HG03342 (cell line): Measurements from ENCODE around the gene PTGDS.

Experiments
- ATAC-seq: cut with Tn5 transposase; IDR thresholded peaks from one replicate; pipeline ENCODE4 v1.9.1; 2021; ENCODE audit warnings: mild to moderate bottlenecking, moderate library complexity; ENCODE audit not compliant: unreplicated experiment

The PTGDS gene

DNA sequence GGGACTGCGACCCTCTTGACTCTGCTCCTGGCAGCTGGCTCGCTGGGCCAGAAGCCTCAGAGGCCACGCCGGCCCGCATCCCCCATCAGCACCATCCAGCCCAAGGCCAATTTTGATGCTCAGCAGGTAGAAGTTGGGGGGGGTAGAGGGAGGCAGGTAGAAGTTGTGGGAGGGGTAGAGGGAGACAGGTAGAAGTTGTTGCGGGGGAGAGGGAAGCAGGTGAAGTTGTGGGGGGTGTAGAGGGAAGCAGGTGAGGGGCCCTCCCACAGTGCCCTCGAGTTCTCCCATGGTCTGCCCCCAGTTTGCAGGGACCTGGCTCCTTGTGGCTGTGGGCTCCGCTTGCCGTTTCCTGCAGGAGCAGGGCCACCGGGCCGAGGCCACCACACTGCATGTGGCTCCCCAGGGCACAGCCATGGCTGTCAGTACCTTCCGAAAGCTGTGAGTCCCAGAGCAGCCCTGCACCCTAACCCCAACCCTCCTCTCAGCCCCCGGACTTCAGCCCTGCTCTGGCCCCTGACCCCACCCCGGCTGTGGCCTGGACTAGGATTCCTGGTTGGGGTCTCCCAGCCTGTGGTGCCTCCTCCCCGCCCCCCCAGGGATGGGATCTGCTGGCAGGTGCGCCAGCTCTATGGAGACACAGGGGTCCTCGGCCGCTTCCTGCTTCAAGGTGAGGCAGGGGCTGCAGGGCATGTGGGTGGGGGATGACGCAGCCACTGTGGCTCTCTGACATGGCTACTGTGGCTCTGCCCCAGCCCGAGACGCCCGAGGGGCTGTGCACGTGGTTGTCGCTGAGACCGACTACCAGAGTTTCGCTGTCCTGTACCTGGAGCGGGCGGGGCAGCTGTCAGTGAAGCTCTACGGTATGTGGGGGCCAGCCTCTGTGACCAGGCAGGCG, 31.7 kb upstream of the PTGDS start:
- ATAC-seq = no peak

DNA sequence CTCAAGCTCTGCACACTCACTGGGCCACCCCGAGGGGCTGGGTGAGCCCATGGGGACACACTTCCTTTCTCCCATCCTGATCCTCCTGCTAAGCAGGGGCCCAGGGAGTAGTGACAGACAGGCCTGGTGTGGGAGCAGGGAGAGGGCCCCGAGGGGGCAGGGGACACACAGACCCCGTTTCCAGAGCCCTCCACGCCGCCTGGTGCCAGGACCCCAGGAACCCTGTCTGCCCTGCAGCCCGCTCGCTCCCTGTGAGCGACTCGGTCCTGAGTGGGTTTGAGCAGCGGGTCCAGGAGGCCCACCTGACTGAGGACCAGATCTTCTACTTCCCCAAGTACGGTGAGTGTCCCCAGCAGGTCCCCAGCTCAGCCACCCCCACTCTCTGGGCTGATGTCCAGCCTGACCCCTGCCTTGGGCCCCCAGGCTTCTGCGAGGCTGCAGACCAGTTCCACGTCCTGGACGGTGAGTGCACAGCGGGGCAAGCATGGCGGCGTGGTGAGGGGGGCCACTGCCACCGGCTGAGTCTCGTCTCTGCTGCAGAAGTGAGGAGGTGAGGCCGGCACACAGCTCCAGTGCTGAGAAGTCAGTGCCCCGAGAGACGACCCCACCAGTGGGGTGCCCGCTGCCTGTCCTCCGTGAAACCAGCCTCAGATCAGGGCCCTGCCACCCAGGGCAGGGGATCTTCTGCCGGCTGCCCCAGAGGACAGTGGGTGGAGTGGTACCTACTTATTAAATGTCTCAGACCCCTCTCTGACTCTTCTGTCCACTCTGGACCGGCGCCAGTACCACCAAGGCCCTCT, 30.9 kb upstream of the PTGDS start:
- no peak for ATAC-seq

DNA sequence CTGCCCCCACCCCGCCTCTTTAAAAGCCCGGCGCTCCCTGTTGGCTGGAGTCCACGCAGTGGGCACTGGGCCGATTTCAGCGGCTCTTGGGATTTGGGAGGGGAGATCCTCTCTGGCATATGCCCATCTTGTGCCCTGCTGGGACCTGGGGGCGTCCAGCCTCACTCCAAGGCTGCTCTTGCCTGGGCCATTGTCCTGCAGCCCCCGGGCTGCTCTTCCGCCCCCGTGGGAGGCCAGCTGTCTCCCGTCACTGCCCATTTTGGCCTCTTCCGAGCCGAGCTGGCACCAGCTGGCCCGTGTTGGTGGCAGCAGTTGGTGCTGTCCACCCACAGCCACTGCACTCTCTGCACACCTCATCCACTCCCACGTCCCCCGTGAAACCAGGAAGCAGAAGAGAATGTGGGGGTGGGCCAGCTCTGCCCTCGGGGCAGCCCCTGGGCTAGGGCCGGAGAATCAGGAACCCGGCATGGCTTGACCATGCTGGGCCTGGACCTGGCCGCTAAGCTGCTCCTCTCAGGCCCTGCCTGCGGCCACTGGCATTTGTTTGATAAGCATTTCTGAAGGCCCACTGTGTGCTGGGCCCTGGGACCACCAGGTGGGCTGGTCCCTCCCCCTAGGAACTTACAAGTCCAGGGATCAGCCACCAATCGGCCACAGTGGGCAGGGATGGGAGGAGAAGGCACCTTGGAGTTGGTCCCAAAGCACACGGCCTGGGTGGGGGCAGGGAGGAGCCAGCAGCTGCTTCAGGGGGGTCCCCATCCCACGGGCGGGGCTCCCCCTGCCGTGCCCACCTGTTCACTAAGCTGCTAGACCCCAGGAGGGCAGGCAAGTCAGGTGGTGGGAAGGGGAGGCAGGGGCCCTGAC, 30.0 kb upstream of the PTGDS start:
- ATAC-seq = no peak

DNA sequence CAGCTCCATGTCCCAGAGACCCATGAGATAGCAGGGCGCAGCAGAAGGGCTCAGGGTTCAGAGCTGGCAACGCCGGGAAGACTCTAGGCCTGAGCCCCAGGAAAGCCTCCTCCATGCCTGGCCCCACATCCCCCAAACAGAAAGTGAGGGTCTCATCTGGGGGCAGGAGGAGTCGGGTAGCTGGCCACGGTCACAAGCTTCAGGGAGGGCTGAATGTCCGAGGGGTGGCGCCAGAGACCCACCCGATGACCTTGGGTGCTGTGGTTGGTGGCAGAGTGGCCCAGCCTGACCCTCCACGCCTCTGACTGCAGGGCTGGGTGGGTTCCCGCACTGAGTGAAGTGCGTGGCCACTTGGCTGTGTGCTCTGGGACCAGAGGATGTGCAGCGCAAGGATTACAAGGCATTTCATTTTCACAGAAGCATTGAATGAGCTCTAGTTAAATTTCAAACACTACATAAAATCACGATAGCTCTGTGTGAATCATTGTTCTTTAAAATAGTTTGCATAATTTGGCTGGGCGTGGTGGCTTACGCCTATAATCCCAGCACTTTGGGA, 29.3 kb upstream of the PTGDS start:
- ATAC-seq = no peak

DNA sequence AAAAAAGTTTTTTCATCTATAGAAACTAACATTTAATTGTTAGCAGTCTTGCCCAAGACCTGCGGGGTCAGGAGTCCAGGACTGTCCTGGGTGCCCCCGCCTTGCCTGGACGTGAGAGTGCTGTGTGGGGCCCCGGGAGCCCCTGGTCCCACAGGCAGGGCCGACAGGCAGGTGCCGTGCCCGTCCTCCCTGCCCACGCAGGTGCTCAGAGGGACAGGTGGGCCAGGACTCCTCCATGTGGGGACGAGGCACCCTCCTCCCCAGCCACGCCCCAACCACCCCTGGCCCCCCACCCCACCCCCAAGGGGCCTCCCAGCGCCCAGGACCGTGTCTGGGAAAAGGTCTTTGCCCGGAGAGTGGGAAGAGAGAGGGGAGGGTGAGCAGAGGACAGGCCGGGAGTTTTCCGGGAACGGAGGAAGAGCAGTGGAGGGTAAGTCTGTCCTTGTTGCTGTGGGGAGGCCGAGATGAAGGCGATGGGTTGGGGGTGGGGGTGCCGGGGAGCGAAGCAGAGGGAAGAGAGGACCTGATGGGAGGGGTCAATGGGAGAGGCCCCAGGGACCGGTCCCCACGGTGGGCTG, 28.0 kb upstream of the PTGDS start:
- no peak for ATAC-seq

DNA sequence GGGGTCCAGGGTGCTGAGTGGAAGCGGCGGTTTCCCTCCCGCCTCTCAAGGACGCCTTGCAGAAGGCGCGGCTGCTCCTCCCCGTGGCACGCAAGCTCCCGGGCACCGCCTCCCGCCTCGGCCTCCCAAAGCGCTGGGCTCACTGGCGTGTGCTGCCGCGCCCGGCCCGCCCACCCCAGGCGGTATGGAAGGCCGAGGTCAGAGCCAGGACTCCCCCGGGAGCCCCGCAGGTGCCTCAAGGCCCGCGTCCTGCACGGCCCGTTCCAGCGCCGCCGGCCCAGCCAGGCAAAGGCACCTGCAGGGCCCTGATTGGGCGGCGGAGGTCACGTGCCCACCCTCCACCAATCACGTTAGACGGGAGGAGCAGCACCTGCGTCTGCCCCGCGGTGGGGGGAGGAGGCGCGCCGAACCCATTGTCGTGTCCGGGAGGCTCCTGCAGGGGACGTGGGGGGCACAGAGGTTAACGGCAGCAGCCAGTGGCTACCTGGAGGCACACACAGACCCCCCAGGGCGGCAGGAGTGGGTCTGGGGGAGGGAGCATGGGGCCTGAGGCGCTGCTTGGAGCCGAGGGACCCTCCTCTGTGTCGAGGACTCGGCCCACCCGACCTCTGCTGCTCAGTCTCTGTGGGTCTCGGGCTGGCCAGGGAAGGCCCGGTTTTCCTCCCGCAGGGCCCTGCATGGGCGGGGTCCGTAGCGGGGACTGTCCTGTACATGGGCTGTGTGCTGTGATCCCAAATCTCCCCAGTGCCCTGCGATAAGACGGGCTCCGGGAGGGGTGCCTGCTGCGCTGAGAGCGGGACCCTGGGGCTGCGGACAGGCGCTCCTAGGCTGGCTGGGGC, 27.3 kb upstream of the PTGDS start:
- ATAC-seq = peak; percentile 83

DNA sequence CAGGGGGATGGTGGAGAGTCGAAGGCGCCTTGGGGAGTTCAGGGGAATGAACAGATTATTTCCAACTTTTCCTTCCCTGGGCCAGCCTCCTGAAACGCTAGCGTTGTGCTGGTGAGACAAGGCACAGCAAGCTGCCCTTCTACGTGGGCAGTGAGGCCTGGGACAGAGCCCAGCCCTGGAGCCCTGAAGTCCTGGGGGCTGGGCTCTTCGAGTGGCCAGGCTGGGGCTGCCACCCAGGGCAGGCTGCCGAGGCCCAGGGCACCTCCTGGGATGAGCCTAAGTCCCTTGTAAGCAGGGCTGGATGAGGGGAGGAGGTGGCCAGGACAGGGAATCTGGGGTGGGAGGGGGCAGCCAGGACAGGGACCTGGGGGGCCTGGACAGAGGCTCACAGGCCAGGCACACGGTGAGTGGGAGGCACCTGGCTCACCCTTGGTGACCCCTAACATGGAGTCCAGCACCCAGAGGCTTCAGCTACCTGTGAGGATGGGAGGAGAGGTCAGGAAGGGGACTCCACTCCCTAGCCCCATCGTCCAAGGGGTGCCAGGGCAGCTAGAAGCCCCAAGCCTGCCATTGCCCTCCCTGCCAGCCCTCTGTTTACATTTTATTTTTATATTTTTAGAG, 26.5 kb upstream of the PTGDS start:
- ATAC-seq = no peak

DNA sequence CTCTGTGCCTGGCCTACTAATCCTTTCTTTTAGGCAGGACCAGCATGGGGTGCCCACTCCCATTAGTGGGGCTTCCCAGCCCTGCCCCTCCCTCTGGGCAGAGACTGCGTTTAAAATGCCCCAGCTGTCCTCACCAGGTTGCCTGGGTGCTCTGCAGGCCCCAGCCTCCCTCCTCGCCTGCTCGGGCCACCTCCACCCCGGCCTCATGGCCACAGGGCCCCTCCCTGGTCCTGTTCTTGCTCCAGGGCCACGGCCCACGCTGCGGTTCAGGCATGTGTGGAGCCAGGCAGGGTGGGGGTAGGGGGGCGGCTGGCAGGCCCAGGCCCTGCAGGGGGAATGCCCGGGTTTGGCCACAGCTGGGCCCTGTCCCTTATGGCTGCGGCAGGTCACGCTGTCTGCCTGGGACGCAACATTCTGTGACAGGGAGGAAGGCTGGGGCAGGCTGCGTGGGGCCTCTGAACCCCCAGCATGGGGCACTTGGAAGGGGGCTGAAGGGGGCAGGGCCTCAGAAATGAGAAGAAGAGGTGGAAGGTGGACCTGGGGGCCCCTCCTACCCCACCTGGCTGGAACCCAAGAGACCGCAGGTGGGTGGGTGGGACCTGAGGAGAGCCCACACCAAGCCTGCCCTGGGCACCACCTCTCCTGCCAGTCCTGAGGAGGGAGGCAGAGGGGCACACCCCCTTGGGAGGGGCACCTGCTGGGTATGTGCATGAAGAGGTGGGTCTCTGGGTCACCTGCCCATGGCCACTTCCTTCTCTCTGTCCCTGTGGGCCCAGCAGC, 25.6 kb upstream of the PTGDS start, which contains the start of gene LCN12:
TSS of gene LCN12 (plus strand) at position 733 of the 780 bp plus-strand sequence. CDS start 55 bp downstream, outside the sequence.
- no peak for ATAC-seq

DNA sequence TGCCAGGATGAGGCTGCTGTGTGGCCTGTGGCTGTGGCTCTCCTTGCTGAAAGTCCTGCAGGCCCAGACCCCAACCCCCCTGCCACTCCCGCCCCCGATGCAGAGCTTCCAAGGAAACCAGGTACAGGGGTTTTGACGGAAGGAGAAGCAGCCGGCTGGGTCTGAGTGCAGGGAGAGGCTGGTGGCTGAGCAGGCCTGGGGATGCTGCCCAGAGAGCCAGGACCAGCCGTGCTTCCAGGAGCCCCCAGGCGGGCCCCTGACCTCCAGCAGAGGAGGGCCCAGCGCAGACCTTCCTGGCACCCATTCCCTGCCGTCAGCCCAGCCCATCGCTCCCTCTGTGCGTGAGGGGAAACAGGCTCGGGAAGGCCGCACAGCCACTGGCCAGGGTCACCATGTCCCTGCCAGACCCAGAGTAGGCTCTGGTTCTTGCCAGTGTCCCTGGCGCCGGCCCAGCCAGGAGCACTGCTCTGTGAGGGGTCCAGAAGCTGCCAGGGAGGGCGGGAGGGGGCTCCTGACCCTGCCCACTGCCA, 24.9 kb upstream of the PTGDS start:
- no peak for ATAC-seq

DNA sequence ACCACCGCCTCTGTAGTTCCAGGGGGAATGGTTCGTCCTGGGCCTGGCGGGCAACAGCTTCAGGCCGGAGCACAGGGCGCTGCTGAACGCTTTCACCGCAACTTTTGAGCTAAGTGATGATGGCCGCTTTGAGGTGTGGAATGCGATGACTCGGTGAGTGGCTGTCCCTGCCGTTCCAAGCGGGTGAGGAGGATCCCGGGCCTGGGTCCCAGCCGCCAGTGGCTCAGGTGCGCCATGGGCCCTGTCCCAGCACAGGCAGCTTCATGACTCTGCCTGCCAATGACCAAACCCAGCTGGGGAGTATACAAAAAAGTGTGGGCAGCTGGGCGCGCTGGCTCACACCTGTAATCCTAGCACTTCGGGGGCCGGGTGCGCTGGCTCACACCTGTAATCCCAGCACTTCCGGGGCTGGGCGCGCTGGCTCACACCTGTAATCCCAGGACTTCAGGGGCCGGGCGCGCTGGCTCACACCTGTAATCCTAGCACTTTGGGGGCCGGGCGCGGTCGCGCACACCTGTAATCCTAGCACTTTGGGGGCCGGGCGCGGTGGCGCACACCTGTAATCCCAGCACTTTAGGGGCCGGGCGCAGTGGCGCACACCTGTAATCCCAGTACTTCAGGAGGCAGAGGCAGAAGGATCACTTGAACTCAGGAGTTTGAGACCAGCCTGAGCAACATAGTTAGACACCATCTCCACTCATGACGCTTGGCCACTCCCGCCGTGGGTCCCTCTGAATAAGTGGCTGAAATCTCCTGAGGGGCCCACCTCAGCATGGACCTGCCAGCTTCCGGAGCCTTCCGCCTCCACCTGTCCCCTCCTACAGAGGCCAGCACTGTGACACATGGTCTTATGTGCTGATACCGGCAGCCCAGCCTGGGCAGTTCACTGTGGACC, 24.2 kb upstream of the PTGDS start:
- ATAC-seq = no peak

DNA sequence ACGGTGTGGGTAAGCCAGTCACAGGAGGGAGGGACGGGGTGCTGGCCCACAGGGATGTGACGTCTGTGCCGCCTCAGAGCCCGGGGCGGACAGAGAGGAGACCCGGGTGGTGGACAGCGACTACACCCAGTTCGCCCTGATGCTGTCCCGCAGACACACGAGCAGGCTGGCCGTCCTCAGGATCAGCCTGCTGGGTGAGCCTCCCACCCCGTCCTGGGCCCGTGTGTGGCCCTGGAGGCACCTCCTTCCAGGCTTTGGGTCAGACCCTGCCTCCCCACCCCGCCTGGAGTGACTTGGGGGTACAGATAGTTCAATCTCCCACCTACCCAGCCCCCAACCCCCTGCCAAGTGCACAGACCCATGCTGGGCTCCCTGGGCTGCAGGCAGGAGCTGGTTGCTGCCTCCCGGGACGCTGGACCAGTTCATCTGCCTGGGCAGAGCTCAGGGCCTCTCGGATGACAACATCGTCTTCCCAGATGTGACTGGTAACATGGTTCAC, 23.5 kb upstream of the PTGDS start:
- ATAC-seq = no peak

DNA sequence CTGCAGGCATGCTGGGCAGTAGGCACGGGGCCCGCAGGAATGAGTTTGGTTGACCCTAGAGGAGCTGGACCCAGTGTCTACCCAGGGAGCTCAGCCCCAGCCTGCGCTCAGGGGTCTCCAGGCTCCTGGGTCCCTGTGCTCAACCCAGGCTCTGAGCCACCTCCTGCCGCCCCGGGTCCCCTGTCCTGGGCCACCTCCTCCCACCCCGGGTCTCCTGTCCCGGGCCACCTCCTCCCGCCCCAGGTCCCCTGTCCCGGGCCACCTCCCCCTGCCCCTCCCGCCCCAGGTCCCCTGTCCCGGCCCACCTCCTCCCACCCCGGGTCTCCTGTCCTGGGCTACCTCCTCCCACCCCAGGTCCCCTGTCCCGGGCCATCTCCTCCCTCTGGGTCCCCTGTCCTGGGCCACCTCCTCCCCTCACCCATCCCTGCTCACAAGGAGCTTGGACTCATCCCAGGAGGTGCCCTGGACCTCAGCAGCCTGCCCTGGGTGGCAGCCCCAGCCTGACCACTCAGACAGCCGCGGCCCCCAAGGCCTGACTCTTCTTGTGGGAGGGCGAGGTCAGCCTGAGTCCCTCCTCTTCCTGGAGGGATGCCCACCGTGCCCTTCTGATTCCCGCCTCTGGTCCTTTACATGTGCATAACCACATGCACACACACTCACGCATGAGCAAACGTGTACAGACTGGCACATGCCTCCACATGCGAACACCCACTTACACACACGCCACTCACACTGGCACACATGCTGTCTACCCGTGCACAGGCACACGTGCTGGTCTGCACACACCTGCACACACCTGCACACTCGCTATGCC, 22.8 kb upstream of the PTGDS start:
- no peak for ATAC-seq

DNA sequence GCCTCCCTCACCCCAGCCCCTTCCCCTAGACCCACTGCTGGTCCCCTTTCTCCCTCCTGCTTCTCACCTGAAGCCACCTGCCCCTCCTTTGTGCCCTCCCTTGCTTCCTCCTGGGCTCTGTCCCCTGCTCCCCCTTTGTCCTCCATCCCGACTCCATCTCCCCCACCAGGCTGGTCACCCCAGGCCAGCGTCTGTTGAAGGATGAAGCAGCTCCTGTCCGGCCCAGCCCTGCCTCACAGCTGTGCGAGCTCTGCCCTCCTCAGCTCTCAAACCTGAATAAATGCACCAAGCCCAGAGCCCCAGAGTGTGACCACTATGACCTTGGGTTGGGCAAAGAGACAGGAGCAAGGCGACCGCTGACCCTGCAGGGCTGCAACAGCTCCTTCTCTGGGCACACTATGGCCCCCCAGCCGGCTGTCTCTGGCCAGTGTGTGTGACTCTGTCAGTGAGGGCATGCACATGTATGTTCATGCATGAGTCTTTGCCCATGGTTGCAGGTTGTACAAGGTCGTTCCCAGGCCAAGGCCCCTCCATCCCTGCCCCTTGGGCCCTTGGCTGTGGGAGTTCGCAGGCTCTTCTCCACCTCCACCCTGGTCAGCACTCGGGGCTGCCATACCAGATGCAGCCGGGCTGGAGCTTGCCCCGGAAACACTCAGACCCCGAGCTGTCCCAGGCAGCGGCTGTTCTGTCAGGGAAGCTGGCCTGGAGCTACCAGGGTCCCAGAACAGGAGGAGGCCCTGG, 21.9 kb upstream of the PTGDS start:
- ATAC-seq = no peak

DNA sequence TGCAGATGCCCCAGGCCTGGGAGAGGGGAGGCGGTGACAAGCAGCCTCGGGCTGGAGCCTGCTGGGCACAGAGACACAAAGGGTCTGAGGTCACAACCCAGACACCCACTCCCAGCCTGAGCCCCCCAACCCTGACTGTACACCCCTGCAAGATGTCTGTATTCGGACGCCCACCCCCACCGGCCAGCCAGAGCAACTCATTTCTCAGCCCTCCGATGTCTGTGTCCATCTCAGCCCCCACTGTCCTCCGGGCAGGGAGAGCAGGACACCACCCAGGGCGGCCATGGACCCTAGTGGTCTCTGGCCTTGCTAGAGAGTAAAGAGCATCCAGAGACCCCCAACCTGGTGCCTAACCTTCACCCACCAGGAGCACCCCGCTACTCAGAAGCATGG, 21.4 kb upstream of the PTGDS start:
- ATAC-seq = no peak

DNA sequence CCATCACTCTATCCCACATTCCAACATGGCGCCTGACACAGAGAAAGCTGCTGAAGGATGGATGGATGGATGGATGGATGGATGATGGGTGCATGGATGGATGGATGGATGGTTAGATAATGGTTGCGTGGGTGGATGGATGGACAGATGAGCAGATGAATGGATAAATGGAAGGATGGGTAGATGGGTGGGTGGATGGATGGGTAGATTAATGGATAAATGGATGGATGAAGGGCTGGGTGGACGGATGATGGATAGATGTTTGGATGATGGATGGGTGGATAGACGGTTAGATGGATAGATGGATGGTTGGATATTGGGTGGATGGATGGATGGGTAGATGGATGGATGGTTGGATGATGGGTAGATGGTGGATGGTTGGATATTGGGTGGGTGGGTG, 20.7 kb upstream of the PTGDS start:
- ATAC-seq = no peak
